ENCODE data around the gene DENND4A. TPM values are rescaled to one million over a fixed set of nuclear protein-coding genes. Genes with fewer than 3 reads are reported as not detected.
"Not testable (repeated sequence)": the region's sequence is repeated elsewhere in the genome, so short reads cannot be mapped to it uniquely, and the experiment has no call there.

Gene DENND4A
- total RNA-seq, 1 experiment from 2014 or later, result 19.0 TPM

DNA sequence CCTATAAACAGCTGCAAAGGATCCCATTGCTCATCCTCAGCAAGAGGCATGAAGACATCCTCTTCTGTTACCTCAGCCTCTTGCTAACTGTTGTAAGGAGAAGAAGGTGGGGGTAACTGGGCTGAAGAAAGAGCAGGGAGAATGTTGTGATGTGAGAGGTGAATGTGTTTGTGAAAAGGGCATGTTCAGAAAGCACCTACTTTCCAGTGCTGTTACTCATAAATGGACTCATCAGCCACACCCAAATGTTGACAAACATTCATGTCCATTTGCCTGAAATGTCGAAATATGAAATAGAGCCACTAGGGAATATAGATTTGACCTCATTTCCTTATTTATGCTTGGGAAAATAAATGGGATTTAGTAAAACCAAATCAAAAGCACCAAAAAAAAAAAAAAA is 157.7 kb downstream of the DENND4A start:
- DNase-seq (ENCODE audit: low read depth), result no peak

DNA sequence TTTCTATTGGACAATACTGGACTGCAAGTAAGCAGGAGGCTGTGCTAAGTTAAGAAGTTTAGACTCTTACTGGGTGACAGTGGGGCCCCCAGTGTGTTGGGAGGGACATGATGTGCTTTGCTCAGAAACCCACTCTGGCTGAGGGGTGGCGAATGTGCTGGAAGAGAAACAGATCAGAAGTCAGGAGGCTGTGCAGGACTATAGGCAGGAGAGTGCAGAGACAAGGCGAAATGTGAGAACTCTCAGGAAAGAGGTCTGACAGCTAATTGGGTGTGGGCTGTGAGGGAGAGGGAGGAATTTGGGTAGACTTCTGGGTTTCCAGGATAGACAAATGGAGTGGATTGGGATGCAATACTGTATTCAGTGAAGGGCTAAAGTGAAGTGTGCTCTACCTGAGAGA is 158.3 kb downstream of the DENND4A start:
- DNase-seq (ENCODE audit: low read depth), result no peak

GRCh38 chr15:65632780-65633375 is 159.2 kb downstream of the DENND4A start:
- no peak for DNase-seq (ENCODE audit: low read depth)

GRCh38 chr15:65631503-65631902 is 160.6 kb downstream of the DENND4A start:
- no peak for DNase-seq (ENCODE audit: low read depth)

DNA sequence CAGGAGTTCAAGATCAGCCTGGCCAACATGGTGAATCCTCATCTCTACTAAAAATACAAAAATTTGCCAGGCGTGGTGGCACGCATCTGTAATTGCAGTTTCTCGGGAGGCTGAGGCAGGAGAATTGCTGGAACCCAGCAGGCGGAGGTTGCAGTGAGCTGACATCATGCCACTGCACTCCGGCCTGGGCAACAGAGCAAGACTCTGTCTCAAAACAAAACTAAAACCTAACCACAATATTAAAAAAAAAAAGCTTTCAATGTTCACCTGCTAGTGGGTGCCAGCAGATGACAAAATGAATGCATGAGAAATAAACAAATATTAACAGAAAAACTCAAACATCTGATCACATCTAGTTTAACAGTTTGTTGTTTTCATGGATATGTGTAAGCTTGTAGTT is 161.3 kb downstream of the DENND4A start:
- no peak for DNase-seq (ENCODE audit: low read depth)

DNA sequence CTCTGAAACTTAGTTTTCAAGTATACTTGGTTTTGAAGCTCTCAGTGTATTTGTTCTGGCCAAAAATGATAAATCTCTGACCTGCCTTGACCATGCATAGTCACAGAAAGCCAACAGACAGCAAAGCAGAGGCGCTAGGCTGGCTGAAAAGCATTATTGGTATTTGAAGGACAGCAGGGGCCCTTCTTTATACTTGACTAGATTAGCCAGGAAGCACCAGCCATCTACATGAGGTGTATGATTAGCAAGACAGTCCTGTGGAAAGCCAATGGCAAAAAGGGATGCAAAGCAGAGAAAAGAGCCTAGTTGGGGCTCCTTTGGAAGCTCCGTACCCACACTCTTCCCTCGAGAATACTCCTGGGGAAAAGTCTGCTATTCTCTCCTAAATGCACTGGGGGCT is 162.5 kb downstream of the DENND4A start:
- no peak for DNase-seq (ENCODE audit: low read depth)

- no peak for DNase-seq (ENCODE audit: low read depth)
These were observed 165.2 kb downstream of the DENND4A start for GRCh38 chr15:65626856-65627255.

- no peak for DNase-seq (ENCODE audit: low read depth)
These were observed 169.0 kb downstream of the DENND4A start for GRCh38 chr15:65623103-65623502.

- DNase-seq (ENCODE audit: low read depth), result no peak
These were observed 170.5 kb downstream of the DENND4A start, which contains the start of gene SLC24A1 for GRCh38 chr15:65621638-65622037. SLC24A1 (plus strand) TSS chr15:65621938; CDS start chr15:65624081, 2,143 bp downstream.

DNA sequence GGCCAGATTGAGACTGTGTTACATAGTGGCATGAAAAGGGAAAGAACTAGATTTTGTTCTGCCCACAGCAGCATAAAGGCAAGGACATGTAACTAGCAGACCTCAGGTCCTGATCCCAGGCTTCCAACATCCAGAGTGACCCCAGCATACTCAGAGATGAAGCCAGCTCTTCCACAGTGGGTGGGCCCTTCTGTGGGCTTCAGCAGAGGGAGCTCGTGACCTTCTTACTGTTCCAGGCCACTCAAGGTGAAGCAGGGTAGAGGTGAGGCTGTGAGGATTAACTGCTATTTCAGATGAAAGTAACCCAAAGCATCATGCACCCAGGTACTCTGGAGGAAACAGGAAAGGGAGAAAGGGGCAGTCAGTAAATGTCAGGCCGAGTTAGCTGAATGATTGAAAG is 171.3 kb downstream of the DENND4A start:
- no peak for DNase-seq (ENCODE audit: low read depth)

GRCh38 chr15:65619626-65620290 is 172.3 kb downstream of the DENND4A start:
- no peak for DNase-seq (ENCODE audit: low read depth)

DNA sequence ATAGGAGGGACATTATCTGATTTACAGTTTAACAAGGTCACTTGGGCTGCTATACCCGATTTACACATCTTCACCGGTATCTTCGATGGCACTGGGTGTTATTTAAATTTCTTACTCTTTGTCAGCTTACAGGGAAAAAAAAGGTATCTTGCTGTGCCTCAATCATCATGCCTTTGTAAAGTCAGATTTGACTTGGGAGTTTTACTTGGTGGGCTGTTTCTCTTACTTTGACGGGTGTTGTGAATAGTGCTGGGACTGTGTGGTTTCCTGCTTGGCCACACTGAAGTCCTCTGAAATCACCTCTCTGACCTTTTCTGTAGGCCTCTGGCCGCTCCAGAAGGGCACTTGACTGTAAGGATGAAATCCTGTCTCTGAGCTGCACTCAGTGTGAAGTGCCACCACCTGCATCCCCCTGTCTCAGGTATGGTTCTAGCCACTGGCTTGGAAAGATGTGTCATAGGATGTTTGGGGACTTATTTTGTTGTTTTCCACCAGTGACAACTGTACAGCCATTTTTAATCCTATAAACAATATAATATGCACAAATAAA is 173.5 kb downstream of the DENND4A start:
- no peak for DNase-seq (ENCODE audit: low read depth)

GRCh38 chr15:65615887-65616286 is 176.2 kb downstream of the DENND4A start:
- not testable (repeated sequence) for DNase-seq (ENCODE audit: low read depth)

DNA sequence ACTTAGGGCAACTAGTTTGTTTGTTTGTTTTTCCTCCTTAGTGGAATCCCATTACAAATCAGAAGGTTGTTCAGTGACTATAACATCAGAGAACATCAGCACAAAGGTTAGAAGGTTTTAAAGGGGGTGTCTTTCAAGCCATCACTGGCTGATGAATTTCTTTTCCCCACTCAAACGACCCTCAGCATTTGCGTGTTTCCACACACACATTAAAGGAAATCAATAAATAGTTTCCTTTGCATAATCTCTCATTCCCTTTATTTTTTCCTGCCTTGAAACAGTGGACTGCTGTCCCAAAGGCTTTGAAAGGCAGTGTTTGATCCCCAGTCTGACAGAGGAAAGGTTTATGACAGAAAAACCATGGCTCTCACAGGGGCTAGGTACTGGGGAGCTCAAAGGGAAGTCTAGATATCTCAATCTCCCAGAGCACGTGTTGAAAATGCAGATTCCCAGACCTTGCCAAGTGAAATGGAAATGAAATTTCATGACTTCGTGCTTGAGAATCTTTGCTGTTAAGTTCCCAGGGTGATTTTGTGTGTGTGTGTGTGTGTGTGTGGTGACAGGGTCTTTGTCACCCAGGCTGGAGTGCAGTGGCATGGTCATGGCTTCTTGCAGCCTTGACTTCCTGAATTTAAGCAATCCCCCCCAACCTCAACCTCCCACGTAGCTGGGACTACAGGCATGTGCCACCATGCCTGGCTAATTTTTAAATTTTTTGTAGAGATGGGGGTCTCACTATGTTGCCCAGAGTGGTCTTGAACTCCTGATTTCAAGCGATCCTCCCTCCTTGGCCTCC is 178.9 kb downstream of the DENND4A start:
- DNase-seq (ENCODE audit: low read depth), result no peak

DNA sequence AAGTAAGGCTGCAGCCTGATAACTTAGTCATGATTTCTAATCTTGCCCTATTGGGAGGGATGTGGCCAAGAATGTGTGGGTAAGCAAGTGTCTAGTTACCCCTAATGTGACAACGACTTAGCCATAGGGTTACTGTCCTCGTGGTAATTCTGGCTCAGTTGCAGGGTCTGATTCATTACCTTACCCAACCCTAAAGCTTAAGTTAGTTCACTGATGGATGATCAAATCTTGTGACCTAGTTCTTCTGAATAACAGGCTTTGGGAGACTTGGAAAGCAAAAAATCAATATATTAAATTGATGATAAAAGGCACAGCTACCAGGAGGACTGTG is 179.5 kb downstream of the DENND4A start:
- no peak for DNase-seq (ENCODE audit: low read depth)

GRCh38 chr15:65611888-65612615 is 180.0 kb downstream of the DENND4A start:
- DNase-seq (ENCODE audit: low read depth), result peak; percentile 8

- DNase-seq (ENCODE audit: low read depth), result peak; percentile 95
These were observed 181.0 kb downstream of the DENND4A start, which contains the start of gene INTS14 for GRCh38 chr15:65610871-65611718. INTS14 (minus strand) TSS chr15:65611131; CDS start chr15:65607380, 3,751 bp downstream.

Measured in RPMI7951 (cell line).